ENCODE data around the gene NPTX1.

GRCh38 chr17:80499961-80500665 is 23.7 kb upstream of the NPTX1 start:
- TF ChIP-seq CTCF (IDR thresholded peaks at IDR 0.05; ENCODE audit: low read depth, low read length), result no peak
- no peak for TF ChIP-seq MAX (IDR thresholded peaks at IDR 0.05; ENCODE audit: low read depth, low read length)
